ENCODE results near the gene ZNF579. TPM values are rescaled to one million over a fixed set of nuclear protein-coding genes. Genes with fewer than 3 reads are reported as not detected.
A peak's percentile ranks its signal among the peaks of the same experiment; 100 is the strongest.

ZNF579 gene
- total and polyA plus RNA-seq, 9 of the 15 experiments (the other 6 are each of a cell fraction or from before 2014, with no cell fraction given), result 0.06 to 15.9 (median 1.6) TPM

DNA sequence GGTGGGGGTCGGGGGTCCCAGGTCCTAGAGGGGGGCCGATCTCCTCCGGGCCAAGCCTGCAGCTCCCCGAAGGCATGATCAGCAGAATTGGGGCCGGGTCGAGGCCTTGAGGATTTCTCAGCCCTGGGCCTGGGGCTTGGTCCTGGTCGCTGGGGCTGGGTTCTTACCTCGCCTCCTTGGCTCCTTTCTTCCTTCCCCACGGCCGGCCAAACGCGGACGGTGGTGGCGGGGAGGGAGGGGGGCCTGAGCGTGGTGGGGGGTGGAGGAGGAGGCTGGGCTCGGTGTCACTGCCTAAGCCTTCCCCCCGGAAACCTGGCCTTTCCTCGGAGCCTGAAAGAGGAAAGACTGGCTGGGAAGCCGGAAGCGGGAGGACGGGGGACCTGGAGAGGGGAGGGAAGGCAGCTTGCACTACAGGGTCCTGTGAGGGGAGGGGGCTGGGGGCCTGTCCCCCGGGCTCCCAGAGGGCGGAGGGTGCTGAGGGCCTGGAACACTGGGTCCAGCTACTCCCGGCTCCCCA is at the start of gene ZNF579 (continued):
- TF ChIP-seq ZNF518B (CRISPR knock-in tag; IDR thresholded peaks at IDR 0.05) (no peak), NR2F6 (CRISPR knock-in tag; IDR thresholded peaks at IDR 0.05) (no peak), HMG20A (CRISPR knock-in tag; conservative IDR thresholded peaks at IDR 0.05) (no peak), NR0B1 (IDR thresholded peaks at IDR 0.05; ENCODE audit: partially characterized antibody) (no peak), THRA (IDR thresholded peaks at IDR 0.05) (no peak), PHF8 (IDR thresholded peaks at IDR 0.05; ENCODE audit: borderline replicate concordance, low read length) (peak; percentile 70; the same call in 1 of the 2 replicates), MTF1 (CRISPR knock-in tag; IDR thresholded peaks at IDR 0.05; ENCODE audit: borderline replicate concordance) (no peak), NCOR1 (IDR thresholded peaks at IDR 0.05) (no peak; the same call in 1 of the 2 replicates), ETV1 (tag; conservative IDR thresholded peaks at IDR 0.05; ENCODE audit: low read depth) (peak; percentile 46), GATA2 (CRISPR knock-in tag; IDR thresholded peaks at IDR 0.05) (no peak), RAD51 (IDR thresholded peaks at IDR 0.05; ENCODE audit: borderline replicate concordance, low read depth) (no peak), ZNF263 (CRISPR knock-in tag; IDR thresholded peaks at IDR 0.05; ENCODE audit: borderline replicate concordance) (peak; percentile 59; the same call in 1 of the 2 replicates)
- TF ChIP-seq, protein P1, sequence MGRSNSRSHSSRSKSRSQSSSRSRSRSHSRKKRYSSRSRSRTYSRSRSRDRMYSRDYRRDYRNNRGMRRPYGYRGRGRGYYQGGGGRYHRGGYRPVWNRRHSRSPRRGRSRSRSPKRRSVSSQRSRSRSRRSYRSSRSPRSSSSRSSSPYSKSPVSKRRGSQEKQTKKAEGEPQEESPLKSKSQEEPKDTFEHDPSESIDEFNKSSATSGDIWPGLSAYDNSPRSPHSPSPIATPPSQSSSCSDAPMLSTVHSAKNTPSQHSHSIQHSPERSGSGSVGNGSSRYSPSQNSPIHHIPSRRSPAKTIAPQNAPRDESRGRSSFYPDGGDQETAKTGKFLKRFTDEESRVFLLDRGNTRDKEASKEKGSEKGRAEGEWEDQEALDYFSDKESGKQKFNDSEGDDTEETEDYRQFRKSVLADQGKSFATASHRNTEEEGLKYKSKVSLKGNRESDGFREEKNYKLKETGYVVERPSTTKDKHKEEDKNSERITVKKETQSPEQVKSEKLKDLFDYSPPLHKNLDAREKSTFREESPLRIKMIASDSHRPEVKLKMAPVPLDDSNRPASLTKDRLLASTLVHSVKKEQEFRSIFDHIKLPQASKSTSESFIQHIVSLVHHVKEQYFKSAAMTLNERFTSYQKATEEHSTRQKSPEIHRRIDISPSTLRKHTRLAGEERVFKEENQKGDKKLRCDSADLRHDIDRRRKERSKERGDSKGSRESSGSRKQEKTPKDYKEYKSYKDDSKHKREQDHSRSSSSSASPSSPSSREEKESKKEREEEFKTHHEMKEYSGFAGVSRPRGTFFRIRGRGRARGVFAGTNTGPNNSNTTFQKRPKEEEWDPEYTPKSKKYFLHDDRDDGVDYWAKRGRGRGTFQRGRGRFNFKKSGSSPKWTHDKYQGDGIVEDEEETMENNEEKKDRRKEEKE (IDR thresholded peaks at IDR 0.05; ENCODE audit: borderline replicate concordance in 1 of 2, control insufficient read depth in 1 of 2, low read depth in 2 of 2, low read length in 1 of 2), result peak in 1 of 2 experiments; percentile 92; a peak in 2 of 4 replicates
- TF ChIP-seq, protein P2, sequence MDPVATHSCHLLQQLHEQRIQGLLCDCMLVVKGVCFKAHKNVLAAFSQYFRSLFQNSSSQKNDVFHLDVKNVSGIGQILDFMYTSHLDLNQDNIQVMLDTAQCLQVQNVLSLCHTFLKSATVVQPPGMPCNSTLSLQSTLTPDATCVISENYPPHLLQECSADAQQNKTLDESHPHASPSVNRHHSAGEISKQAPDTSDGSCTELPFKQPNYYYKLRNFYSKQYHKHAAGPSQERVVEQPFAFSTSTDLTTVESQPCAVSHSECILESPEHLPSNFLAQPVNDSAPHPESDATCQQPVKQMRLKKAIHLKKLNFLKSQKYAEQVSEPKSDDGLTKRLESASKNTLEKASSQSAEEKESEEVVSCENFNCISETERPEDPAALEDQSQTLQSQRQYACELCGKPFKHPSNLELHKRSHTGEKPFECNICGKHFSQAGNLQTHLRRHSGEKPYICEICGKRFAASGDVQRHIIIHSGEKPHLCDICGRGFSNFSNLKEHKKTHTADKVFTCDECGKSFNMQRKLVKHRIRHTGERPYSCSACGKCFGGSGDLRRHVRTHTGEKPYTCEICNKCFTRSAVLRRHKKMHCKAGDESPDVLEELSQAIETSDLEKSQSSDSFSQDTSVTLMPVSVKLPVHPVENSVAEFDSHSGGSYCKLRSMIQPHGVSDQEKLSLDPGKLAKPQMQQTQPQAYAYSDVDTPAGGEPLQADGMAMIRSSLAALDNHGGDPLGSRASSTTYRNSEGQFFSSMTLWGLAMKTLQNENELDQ (CRISPR knock-in tag; IDR thresholded peaks at IDR 0.05; ENCODE audit: borderline replicate concordance), result no peak

All from K562 (cell line).